Liver (tissue), 3 donors: ENCODE data around the gene NDC80.

Source experiments
- EGR1 ChIP-seq, 2 donors: IDR thresholded peaks; 2 replicates each; pipeline ENCODE4 v1.6.1; 2016 to 2018; ENCODE audit warnings: antibody characterized with exemption in 2 of 2, low read depth in 2 of 2
- FOXA1 ChIP-seq: IDR thresholded peaks from 2 replicates; pipeline ENCODE4 v1.6.1; 2016; ENCODE audit warnings: antibody characterized with exemption
- HNF4A ChIP-seq, 2 donors: conservative IDR thresholded peaks; 2 replicates each; pipeline ENCODE4 v1.6.1; 2016; ENCODE audit warnings: antibody characterized with exemption in 2 of 2, mild to moderate bottlenecking in 2 of 2
- JUND ChIP-seq, 2 donors: IDR thresholded peaks; 2 replicates each; pipeline ENCODE4 v1.6.1; 2016; ENCODE audit warnings: antibody characterized with exemption in 2 of 2
- RAD21 ChIP-seq, 2 donors: IDR thresholded peaks; 2 replicates each; pipeline ENCODE4 v1.6.1; 2016; ENCODE audit warnings: antibody characterized with exemption in 2 of 2, mild to moderate bottlenecking in 2 of 2
- TAF1 ChIP-seq: conservative IDR thresholded peaks from 2 replicates; pipeline ENCODE4 v1.6.1; 2016; ENCODE audit warnings: antibody characterized with exemption, mild to moderate bottlenecking
- TF ChIP-seq, protein P1 (sequence below): fragments of 150-350 bp; IDR thresholded peaks from 2 replicates; pipeline ENCODE4 v1.5.1; 2017; ENCODE audit warnings: improper control_type of control experiment, low read depth, low read length; ENCODE audit not compliant: missing input control
- TF ChIP-seq, protein P2 (sequence below): IDR thresholded peaks from 2 replicates; pipeline ENCODE4 v1.6.1; 2016; ENCODE audit warnings: antibody characterized with exemption
- donor health status: healthy.
- donor health status: healthy.

DNA sequence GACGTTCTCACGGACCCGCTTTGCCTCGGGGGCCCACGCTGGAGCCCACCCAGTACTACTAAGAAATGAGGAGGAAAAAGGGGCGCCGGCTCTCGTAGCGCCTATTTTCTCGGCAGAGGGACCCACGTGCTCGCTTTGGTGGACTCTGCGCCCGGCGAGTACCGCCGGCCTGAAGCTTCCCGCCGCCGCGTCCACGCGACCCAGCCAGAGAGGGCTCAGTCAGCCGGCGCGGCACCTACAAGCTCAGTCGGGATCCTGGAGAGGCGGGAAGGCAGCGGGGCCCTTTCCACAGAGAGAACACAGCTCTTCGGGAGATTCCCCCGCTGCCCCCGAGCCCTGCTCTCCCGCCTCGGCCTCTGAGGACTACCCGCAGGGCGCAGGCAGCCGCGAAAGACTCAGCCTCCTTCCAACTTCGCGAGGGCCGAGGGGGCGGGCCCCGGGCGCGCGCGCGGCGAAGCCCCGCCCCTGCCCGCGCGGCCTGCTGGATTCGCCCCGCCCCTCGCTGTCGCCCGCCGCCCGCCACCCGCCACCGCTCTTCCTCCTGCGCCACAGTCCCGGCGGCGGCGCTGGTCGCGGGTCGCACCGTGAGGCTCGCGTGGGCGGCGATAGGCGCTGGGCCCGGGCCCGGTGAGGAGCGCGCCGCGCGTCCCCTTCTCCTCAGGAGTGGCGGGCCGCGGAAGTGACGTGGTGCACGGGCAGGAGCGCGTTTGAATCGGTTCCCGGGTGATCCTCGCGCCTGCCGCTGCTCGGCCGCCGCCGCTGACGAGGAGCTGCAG is 84.0 kb downstream of the NDC80 start, which contains the start of gene SMCHD1:
- TF ChIP-seq TAF1 = peak; percentile 77
- TF ChIP-seq, protein P1, sequence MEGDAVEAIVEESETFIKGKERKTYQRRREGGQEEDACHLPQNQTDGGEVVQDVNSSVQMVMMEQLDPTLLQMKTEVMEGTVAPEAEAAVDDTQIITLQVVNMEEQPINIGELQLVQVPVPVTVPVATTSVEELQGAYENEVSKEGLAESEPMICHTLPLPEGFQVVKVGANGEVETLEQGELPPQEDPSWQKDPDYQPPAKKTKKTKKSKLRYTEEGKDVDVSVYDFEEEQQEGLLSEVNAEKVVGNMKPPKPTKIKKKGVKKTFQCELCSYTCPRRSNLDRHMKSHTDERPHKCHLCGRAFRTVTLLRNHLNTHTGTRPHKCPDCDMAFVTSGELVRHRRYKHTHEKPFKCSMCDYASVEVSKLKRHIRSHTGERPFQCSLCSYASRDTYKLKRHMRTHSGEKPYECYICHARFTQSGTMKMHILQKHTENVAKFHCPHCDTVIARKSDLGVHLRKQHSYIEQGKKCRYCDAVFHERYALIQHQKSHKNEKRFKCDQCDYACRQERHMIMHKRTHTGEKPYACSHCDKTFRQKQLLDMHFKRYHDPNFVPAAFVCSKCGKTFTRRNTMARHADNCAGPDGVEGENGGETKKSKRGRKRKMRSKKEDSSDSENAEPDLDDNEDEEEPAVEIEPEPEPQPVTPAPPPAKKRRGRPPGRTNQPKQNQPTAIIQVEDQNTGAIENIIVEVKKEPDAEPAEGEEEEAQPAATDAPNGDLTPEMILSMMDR = no peak
- TF ChIP-seq EGR1 (IDR thresholded peaks at IDR 0.05; ENCODE audit: low read depth in 2 of 2) = peak; percentile 7 to 94
- no peak for TF ChIP-seq FOXA1
- TF ChIP-seq, protein P2, sequence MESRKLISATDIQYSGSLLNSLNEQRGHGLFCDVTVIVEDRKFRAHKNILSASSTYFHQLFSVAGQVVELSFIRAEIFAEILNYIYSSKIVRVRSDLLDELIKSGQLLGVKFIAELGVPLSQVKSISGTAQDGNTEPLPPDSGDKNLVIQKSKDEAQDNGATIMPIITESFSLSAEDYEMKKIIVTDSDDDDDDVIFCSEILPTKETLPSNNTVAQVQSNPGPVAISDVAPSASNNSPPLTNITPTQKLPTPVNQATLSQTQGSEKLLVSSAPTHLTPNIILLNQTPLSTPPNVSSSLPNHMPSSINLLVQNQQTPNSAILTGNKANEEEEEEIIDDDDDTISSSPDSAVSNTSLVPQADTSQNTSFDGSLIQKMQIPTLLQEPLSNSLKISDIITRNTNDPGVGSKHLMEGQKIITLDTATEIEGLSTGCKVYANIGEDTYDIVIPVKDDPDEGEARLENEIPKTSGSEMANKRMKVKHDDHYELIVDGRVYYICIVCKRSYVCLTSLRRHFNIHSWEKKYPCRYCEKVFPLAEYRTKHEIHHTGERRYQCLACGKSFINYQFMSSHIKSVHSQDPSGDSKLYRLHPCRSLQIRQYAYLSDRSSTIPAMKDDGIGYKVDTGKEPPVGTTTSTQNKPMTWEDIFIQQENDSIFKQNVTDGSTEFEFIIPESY = no peak
- TF ChIP-seq HNF4A (conservative IDR thresholded peaks at IDR 0.05) = peak in 1 of 2 donors; percentile 41
- no peak for TF ChIP-seq RAD21 (IDR thresholded peaks at IDR 0.05)
- no peak for TF ChIP-seq JUND (IDR thresholded peaks at IDR 0.05)
